Activated B cell treated with CpG ODN at 0.5 μM for 24 hours (primary cell): Measurements from ENCODE around the gene HSF2BP. TPM values are rescaled to one million over a fixed set of nuclear protein-coding genes. Genes with fewer than 3 reads are reported as not detected.
A peak's percentile ranks its signal among the peaks of the same experiment; 100 is the strongest.
"Not testable (repeated sequence)": the region's sequence is repeated elsewhere in the genome, so short reads cannot be mapped to it uniquely, and the experiment has no call there.

Experiments
- ATAC-seq: fragments of 200-7000 bp; cut with Tn5 transposase; one replicate; pipeline ENCODE4 v1.10.0; 2021; ENCODE audit warnings: low read depth, mild to moderate bottlenecking, moderate library complexity
- CTCF ChIA-PET: fragments of 350-600 bp; sonication (Branson Sonifier 250); formaldehyde crosslinking; loops from one replicate; lab custom pipeline; 2021; ENCODE audit warnings: antibody characterized with exemption; lab: Charles Lee
- POLR2A ChIA-PET: fragments of 350-600 bp; sonication (Branson Sonifier 250); formaldehyde crosslinking; loops from one replicate; lab custom pipeline; 2021; ENCODE audit warnings: antibody characterized with exemption; lab: Charles Lee
- DNase-seq: peaks from one replicate; pipeline ENCODE4 v3.0.0; 2022
- H3K27ac Mint-ChIP-seq: one replicate; pipeline ENCODE4 v1.8.0; 2020; ENCODE audit warnings: mixed read lengths
- H3K27me3 Mint-ChIP-seq: one replicate; pipeline ENCODE4 v1.8.0; 2021; ENCODE audit warnings: mixed read lengths
- H3K36me3 Mint-ChIP-seq: one replicate; pipeline ENCODE4 v1.8.0; 2021; ENCODE audit warnings: low read depth, mixed read lengths
- H3K4me1 Mint-ChIP-seq: one replicate; pipeline ENCODE4 v1.8.0; 2021; ENCODE audit warnings: mixed read lengths
- H3K4me3 Mint-ChIP-seq: one replicate; pipeline ENCODE4 v1.8.0; 2020; ENCODE audit warnings: mild to moderate bottlenecking, mixed read lengths
- H3K9me3 Mint-ChIP-seq: one replicate; pipeline ENCODE4 v1.8.0; 2020; ENCODE audit warnings: mixed read lengths
- intact Hi-C: fragments of 100-400 bp; cut with micrococcal nuclease; formaldehyde crosslinking; loops from one replicate; pipeline ENCODE4 v1.15.1; 2024
- total RNA-seq: library from RNA; stranded (reverse); gene quantifications from 2 replicates; pipeline ENCODE4 v1.2.3, GENCODE V29; 2022

Gene HSF2BP
- total RNA-seq, 1 donor from 2014 or later = 0.58 TPM

- intact Hi-C loops, H3K36me3 Mint-ChIP-seq, ATAC-seq, H3K27me3 Mint-ChIP-seq, H3K4me1 Mint-ChIP-seq, H3K27ac Mint-ChIP-seq, H3K9me3 Mint-ChIP-seq, H3K4me3 Mint-ChIP-seq, CTCF ChIA-PET, POLR2A ChIA-PET, DNase-seq: not testable (repeated sequence)
Measured at GRCh38 chr21:43516295-43516847, 142.9 kb downstream of the HSF2BP start.

GRCh38 chr21:43514834-43515233 is 144.5 kb downstream of the HSF2BP start:
- H3K36me3 Mint-ChIP-seq, intact Hi-C loops, ATAC-seq, H3K27me3 Mint-ChIP-seq, CTCF ChIA-PET, H3K4me3 Mint-ChIP-seq, DNase-seq, H3K4me1 Mint-ChIP-seq, H3K9me3 Mint-ChIP-seq, POLR2A ChIA-PET, H3K27ac Mint-ChIP-seq: not testable (repeated sequence)

DNA sequence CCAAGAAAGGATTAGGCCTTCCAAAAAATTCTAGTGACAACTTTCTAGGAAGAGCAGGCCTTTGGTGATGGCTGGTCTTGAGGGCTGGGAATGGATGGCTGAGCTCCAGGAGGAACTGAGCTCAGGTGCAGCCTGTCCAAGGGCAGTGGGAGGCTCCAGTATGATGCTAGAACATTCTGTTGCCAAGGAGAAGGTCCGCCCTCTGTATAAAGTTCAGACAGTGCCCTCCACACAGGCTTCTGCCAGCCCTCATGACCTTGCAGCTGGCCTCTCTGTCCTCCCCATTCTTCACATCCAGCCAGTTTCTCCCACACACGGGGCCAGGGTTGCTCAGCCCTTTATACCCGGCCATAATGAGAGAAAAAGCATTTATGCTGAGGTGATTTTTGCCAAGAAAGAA is 146.3 kb downstream of the HSF2BP start:
- H3K9me3 Mint-ChIP-seq, H3K4me1 Mint-ChIP-seq, H3K27me3 Mint-ChIP-seq, H3K27ac Mint-ChIP-seq, DNase-seq, CTCF ChIA-PET, intact Hi-C loops, POLR2A ChIA-PET, H3K4me3 Mint-ChIP-seq, ATAC-seq, H3K36me3 Mint-ChIP-seq: not testable (repeated sequence)

DNA sequence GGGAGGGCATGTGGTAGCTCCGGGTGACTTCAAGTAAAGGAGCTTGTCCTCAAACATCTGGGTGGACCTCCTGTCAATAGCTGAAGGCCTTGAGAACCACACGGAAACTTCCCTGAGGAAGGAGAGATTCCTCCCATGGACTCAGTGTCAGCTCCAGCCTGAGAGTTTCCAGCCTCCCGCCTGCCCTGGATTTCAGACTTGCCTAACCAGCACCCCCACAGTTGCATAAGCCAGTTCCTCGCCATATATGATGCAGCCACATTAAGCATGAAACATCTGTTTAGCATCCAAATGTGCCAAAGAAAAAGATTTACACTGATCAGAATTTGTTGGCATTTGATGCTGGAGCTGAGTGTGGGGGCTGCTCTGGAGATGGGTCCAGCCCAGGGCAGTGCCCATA is 148.1 kb downstream of the HSF2BP start:
- H3K27ac Mint-ChIP-seq, H3K36me3 Mint-ChIP-seq, H3K4me3 Mint-ChIP-seq, H3K4me1 Mint-ChIP-seq, H3K9me3 Mint-ChIP-seq, intact Hi-C loops, CTCF ChIA-PET, H3K27me3 Mint-ChIP-seq, DNase-seq, ATAC-seq, POLR2A ChIA-PET: not testable (repeated sequence)

DNA sequence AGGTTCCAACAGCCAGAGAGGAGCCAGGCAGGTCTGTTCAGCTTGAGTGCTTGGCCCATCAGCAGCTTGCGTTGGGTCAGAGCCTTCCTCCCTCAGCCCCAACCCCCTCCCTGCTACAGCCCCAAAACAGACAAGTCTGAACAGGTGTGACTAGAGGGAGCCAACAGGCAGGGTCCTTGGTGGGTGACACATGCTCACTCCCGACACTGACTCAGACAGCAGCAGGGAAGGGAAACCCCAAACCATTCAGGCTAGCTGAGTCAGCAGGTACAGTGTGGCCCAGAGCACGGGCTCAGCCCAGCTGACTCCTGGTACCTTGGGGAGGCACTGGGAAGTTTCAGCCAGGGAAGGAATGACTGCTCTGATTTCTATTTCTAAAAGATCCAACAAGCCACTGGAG is 148.6 kb downstream of the HSF2BP start:
- POLR2A ChIA-PET, intact Hi-C loops, H3K4me1 Mint-ChIP-seq, CTCF ChIA-PET, H3K36me3 Mint-ChIP-seq, H3K27ac Mint-ChIP-seq, H3K27me3 Mint-ChIP-seq, DNase-seq, H3K9me3 Mint-ChIP-seq, H3K4me3 Mint-ChIP-seq: not testable (repeated sequence)
- peak; percentile 70 for ATAC-seq

DNA sequence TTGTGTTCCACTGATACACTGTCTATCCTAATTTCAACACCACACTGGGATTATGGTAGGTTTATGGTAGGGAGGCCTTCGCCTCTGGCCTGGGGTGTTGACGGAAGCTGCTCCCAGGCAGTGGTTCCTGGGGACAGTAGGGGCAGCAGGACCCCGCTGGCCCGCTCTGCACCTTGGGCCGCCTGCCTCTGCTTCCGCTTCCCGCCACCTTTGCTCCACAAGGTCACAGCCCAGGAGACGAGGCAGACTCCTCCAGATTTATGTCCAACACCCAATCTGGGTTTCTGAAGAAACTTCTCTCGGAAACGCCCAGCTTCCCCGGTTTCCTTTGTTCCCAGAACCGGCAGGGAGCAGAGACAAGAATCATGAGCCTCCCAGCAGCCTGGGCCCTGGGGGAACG is 155.4 kb downstream of the HSF2BP start:
- DNase-seq, H3K27me3 Mint-ChIP-seq, POLR2A ChIA-PET, H3K4me3 Mint-ChIP-seq, ATAC-seq, intact Hi-C loops, H3K27ac Mint-ChIP-seq, H3K9me3 Mint-ChIP-seq, H3K4me1 Mint-ChIP-seq, H3K36me3 Mint-ChIP-seq, CTCF ChIA-PET: not testable (repeated sequence)

- DNase-seq, H3K27me3 Mint-ChIP-seq, H3K4me3 Mint-ChIP-seq, CTCF ChIA-PET, intact Hi-C loops, POLR2A ChIA-PET, H3K9me3 Mint-ChIP-seq, H3K36me3 Mint-ChIP-seq, H3K27ac Mint-ChIP-seq, H3K4me1 Mint-ChIP-seq: not testable (repeated sequence)
- peak; percentile 75 for ATAC-seq
Measured at GRCh38 chr21:43503075-43503750, 156.1 kb downstream of the HSF2BP start.

- H3K9me3 Mint-ChIP-seq, H3K4me3 Mint-ChIP-seq, H3K27me3 Mint-ChIP-seq, H3K36me3 Mint-ChIP-seq, DNase-seq, CTCF ChIA-PET, intact Hi-C loops, H3K4me1 Mint-ChIP-seq, H3K27ac Mint-ChIP-seq, POLR2A ChIA-PET, ATAC-seq: not testable (repeated sequence)
Measured at GRCh38 chr21:43502407-43503071, 156.7 kb downstream of the HSF2BP start.

- CTCF ChIA-PET, H3K4me1 Mint-ChIP-seq, H3K27ac Mint-ChIP-seq, H3K27me3 Mint-ChIP-seq, DNase-seq, intact Hi-C loops, H3K4me3 Mint-ChIP-seq, POLR2A ChIA-PET, H3K36me3 Mint-ChIP-seq, ATAC-seq, H3K9me3 Mint-ChIP-seq: not testable (repeated sequence)
Measured at GRCh38 chr21:43498924-43499323, 160.4 kb downstream of the HSF2BP start.

- H3K9me3 Mint-ChIP-seq, H3K4me3 Mint-ChIP-seq, H3K36me3 Mint-ChIP-seq, H3K27me3 Mint-ChIP-seq, POLR2A ChIA-PET, ATAC-seq, CTCF ChIA-PET, DNase-seq, H3K4me1 Mint-ChIP-seq, H3K27ac Mint-ChIP-seq, intact Hi-C loops: not testable (repeated sequence)
Measured at GRCh38 chr21:43498065-43498464, 161.2 kb downstream of the HSF2BP start.

DNA sequence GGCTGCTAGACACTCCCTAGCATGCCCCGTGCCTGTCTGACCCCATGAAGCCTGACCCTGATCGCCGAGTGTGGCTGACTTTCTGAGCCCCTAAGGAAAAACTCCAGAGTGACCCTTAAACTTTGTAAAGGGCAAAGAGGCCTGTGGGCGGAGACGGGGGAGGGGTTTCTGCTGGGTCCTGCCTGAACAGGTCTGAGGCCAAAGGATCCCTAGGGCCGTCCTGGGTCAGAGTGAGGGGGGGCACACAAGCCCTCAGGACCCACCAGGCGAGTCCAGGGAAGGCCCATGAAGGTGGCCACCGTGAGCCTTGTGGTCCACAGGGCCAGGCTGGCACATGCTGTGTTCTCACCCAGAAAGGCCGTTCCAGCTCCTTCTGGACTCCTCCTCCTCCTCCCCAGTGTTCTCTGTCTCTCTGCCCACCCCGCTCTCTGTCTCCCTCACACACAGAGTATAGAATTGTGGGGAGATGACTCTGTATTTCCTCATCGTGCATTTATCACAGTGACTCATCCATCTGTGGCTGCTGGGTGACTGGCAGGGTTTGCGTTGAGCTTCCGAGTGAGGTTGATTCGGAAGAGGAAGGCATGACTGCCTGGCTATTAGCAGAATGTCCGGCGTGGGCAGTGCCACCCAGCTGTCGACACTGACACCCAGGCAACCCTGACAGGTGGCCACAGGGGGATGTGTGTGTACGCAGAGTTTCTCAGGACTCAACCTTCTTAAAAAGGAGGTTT is 164.8 kb downstream of the HSF2BP start:
- intact Hi-C loops, H3K27ac Mint-ChIP-seq, ATAC-seq, H3K36me3 Mint-ChIP-seq, H3K9me3 Mint-ChIP-seq, H3K27me3 Mint-ChIP-seq, CTCF ChIA-PET, H3K4me3 Mint-ChIP-seq, POLR2A ChIA-PET, H3K4me1 Mint-ChIP-seq, DNase-seq: not testable (repeated sequence)

- H3K27ac Mint-ChIP-seq, ATAC-seq, H3K4me3 Mint-ChIP-seq, CTCF ChIA-PET, intact Hi-C loops, DNase-seq, H3K27me3 Mint-ChIP-seq, H3K4me1 Mint-ChIP-seq, H3K9me3 Mint-ChIP-seq, H3K36me3 Mint-ChIP-seq, POLR2A ChIA-PET: not testable (repeated sequence)
Measured at GRCh38 chr21:43493471-43493870, 165.8 kb downstream of the HSF2BP start.
